DOHH2 (cell line): Measurements from ENCODE around the gene SEMA3E.
"Not testable (repeated sequence)": the region's sequence is repeated elsewhere in the genome, so short reads cannot be mapped to it uniquely, and the experiment has no call there.

Experiments
- H3F3A ChIP-seq: fragments of 200-600 bp; sonication (generic), shearing (Covaris generic); 2 replicates; pipeline ENCODE4 v1.6.0; 2016; ENCODE audit warnings: antibody characterized with exemption, mild to moderate bottlenecking; ENCODE audit not compliant: control insufficient read depth, insufficient read depth
- H3K27ac ChIP-seq: fragments of 200-600 bp; sonication (generic); 2 replicates; pipeline ENCODE4 v1.5.1; 2014; ENCODE audit warnings: low read depth, mild to moderate bottlenecking, low read length, moderate library complexity
- H3K27me3 ChIP-seq: fragments of 200-600 bp; sonication (generic); 2 replicates; pipeline ENCODE4 v1.6.1; 2014; ENCODE audit warnings: mild to moderate bottlenecking, low read length, mixed read lengths; ENCODE audit not compliant: control insufficient read depth
- H3K36me3 ChIP-seq: fragments of 200-600 bp; sonication (generic); 2 replicates; pipeline ENCODE4 v1.6.1; 2014; ENCODE audit warnings: mild to moderate bottlenecking, low read length, moderate library complexity, mixed read lengths; ENCODE audit not compliant: control insufficient read depth
- H3K4me1 ChIP-seq: fragments of 200-600 bp; sonication (generic); 2 replicates; pipeline ENCODE4 v1.6.1; 2014; ENCODE audit warnings: mild to moderate bottlenecking, low read length, mixed read lengths; ENCODE audit not compliant: control insufficient read depth
- H3K4me2 ChIP-seq: fragments of 200-600 bp; sonication (generic); 2 replicates; pipeline ENCODE4 v1.6.0; 2014; ENCODE audit warnings: mild to moderate bottlenecking, low read length, moderate library complexity
- H3K4me3 ChIP-seq: fragments of 200-600 bp; sonication (generic); 2 replicates; pipeline ENCODE4 v1.5.1; 2014; ENCODE audit warnings: mild to moderate bottlenecking, low read length, mixed read lengths
- H3K79me2 ChIP-seq: fragments of 200-600 bp; sonication (generic); 2 replicates; pipeline ENCODE4 v1.6.1; 2014; ENCODE audit warnings: mild to moderate bottlenecking, low read length, mixed read lengths; ENCODE audit not compliant: control insufficient read depth
- H3K9me2 ChIP-seq: fragments of 200-600 bp; sonication (generic); replicated peaks from 2 replicates; pipeline ENCODE4 v1.6.1; 2014; ENCODE audit warnings: mild to moderate bottlenecking, low read length, mixed read lengths; ENCODE audit not compliant: control insufficient read depth
- H3K9me3 ChIP-seq: fragments of 200-600 bp; sonication (generic); 2 replicates; pipeline ENCODE4 v1.6.1; 2014; ENCODE audit warnings: antibody characterized with exemption, low read length, mixed read lengths; ENCODE audit not compliant: control insufficient read depth, insufficient read depth
- H4K20me1 ChIP-seq: fragments of 200-600 bp; sonication (generic); 2 replicates; pipeline ENCODE4 v1.6.0; 2014; ENCODE audit warnings: low read depth, mild to moderate bottlenecking, antibody characterized with exemption, low read length, moderate library complexity; ENCODE audit not compliant: control insufficient read depth, insufficient read depth
- EZH2phosphoT487 ChIP-seq: fragments of 200-600 bp; sonication (generic); IDR thresholded peaks from 2 replicates; pipeline ENCODE4 v1.6.1; 2017; ENCODE audit warnings: borderline replicate concordance, mild to moderate bottlenecking, antibody characterized with exemption, low read length, moderate library complexity, mixed read lengths
- TF ChIP-seq, protein P1 (sequence below): fragments of 200-600 bp; sonication (generic); IDR thresholded peaks from one replicate; pipeline ENCODE4 v1.5.1; 2014; ENCODE audit warnings: antibody characterized with exemption, mild to moderate bottlenecking, low read depth, low read length; ENCODE audit not compliant: poor library complexity, severe bottlenecking

Gene SEMA3E

DNA sequence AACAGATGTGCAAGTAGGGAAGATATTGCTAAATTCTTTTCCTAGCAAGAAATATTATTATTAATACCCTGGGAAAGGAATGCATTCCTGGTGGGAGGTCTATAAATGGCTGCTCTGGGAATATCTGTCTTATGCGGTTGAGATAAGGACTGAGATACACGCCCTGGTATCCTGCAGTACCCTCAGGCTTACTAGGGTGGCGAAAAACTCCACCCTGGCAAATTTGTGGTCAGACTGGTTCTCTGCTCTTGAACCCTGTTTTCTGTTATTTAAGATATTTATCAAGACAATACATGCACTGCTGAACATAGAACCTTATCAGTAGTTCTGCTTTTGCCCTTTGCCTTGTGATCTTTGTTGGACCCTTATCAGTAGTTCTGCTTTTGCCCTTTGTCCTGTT, 96.4 kb downstream of the SEMA3E start:
- not testable (repeated sequence) for H3K4me3 ChIP-seq, H3K27me3 ChIP-seq, H3K9me3 ChIP-seq, H3K27ac ChIP-seq, H3K4me2 ChIP-seq, H4K20me1 ChIP-seq, H3K4me1 ChIP-seq, H3K9me2 ChIP-seq, H3F3A ChIP-seq, H3K36me3 ChIP-seq, H3K79me2 ChIP-seq

DNA sequence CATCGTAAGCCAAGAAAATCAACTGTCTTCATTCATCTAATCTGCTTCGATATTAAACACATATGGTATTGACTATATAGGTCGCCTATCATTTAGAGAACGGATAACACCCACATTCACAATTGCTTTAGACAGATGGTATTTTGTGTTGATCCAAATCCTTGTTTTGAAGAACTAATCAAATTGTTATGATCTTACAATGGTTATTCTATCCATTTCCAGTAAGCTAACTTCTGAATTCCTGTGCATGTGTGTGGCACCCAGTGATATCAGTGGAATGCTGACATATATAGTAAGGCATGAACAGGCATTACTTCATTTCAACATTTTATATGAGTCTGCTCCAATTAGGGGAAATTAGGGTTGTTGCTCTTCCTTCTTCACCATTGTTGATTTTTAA, 98.8 kb downstream of the SEMA3E start:
- H4K20me1 ChIP-seq, result no peaks in the 10 kb centered on the region
- no peaks in the 10 kb centered on the region for H3F3A ChIP-seq
- no peaks in the 10 kb centered on the region for H3K9me2 ChIP-seq
- no peaks in the 10 kb centered on the region for H3K9me3 ChIP-seq
- H3K4me2 ChIP-seq, result no peak overlapping the region
- no peak overlapping the region for H3K4me3 ChIP-seq
- no peaks in the 10 kb centered on the region for H3K79me2 ChIP-seq
- no peak overlapping the region for H3K27ac ChIP-seq
- no peaks in the 10 kb centered on the region for H3K36me3 ChIP-seq
- H3K27me3 ChIP-seq, result no peaks in the 10 kb centered on the region
- TF ChIP-seq, protein P1, sequence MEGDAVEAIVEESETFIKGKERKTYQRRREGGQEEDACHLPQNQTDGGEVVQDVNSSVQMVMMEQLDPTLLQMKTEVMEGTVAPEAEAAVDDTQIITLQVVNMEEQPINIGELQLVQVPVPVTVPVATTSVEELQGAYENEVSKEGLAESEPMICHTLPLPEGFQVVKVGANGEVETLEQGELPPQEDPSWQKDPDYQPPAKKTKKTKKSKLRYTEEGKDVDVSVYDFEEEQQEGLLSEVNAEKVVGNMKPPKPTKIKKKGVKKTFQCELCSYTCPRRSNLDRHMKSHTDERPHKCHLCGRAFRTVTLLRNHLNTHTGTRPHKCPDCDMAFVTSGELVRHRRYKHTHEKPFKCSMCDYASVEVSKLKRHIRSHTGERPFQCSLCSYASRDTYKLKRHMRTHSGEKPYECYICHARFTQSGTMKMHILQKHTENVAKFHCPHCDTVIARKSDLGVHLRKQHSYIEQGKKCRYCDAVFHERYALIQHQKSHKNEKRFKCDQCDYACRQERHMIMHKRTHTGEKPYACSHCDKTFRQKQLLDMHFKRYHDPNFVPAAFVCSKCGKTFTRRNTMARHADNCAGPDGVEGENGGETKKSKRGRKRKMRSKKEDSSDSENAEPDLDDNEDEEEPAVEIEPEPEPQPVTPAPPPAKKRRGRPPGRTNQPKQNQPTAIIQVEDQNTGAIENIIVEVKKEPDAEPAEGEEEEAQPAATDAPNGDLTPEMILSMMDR, result no peak
- TF ChIP-seq EZH2phosphoT487, result no peak
- H3K4me1 ChIP-seq, result no peaks in the 10 kb centered on the region

DNA sequence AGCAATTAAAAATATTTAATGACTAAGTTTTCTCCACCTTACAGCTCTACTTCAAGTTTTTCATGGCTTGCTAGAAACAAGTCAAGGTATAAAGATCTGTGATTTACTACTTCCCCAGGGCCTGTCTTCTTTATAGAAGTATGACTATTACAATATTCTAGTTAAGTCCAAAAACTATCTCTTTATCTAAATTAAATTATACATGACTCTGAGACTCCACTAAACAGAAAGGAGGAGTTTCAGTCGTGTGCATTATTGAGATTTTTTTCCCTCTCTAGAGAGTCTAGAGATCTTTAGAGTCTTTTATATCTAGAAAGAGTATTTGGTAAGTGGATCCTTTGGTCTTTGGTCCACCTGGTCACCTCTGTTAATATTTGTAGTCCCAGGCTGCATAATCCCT, 100.7 kb downstream of the SEMA3E start:
- no peaks in the 10 kb centered on the region for H3F3A ChIP-seq
- TF ChIP-seq EZH2phosphoT487, result no peak
- TF ChIP-seq, protein P1, result no peak
- no peaks in the 10 kb centered on the region for H3K4me1 ChIP-seq
- no peaks in the 10 kb centered on the region for H3K9me3 ChIP-seq
- H3K4me3 ChIP-seq, result no peak overlapping the region
- no peaks in the 10 kb centered on the region for H3K79me2 ChIP-seq
- H3K36me3 ChIP-seq, result no peaks in the 10 kb centered on the region
- no peak overlapping the region for H3K4me2 ChIP-seq
- no peaks in the 10 kb centered on the region for H3K9me2 ChIP-seq
- H3K27me3 ChIP-seq, result no peaks in the 10 kb centered on the region
- no peaks in the 10 kb centered on the region for H4K20me1 ChIP-seq
- no peak overlapping the region for H3K27ac ChIP-seq

DNA sequence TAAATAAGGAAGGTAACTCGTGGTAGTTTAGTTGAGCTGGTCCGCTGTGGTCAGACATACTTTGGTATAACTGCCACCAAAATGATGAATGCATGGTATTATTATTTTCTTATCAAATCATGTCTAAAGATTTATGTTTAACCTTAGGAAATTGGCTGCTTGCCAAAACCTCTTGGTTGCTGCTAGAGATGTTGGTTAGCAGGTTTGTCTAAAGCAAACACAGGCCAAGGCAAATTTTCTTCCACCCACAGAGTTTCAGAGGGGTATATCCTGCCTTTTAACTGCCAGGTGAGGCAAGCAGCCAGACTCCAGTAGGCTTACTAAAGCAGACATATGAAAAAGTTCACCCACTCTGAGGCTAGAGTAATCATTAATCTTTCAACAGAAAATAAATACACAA, 101.4 kb downstream of the SEMA3E start:
- Histone ChIP-seq H3K4me3 (no peak overlapping the region), H3K9me2 (no peaks in the 10 kb centered on the region), H3K4me1 (no peaks in the 10 kb centered on the region), H3K9me3 (no peaks in the 10 kb centered on the region), H3K79me2 (no peaks in the 10 kb centered on the region), H3K4me2 (no peak overlapping the region), H3K27me3 (no peaks in the 10 kb centered on the region), H3F3A (no peaks in the 10 kb centered on the region), H4K20me1 (no peaks in the 10 kb centered on the region), H3K27ac (no peak overlapping the region), H3K36me3 (no peaks in the 10 kb centered on the region)
- TF ChIP-seq, protein P1, result no peak
- TF ChIP-seq EZH2phosphoT487, result no peak
